NCI-H2107 treated with DMSO at 0.1 percent for 48 hours (cell line): ENCODE results near the gene PRRC2B.

Experiments
- DNase-seq: peaks from one replicate; lab custom pipeline; 2025; ENCODE audit not compliant: unreplicated experiment; lab: John Stamatoyannopoulos, UW

Gene PRRC2B

GRCh38 chr9:131483319-131484050, 89.6 kb downstream of the PRRC2B start:
- no peak for DNase-seq

GRCh38 chr9:131484051-131484445, 90.2 kb downstream of the PRRC2B start:
- DNase-seq, result no peak

GRCh38 chr9:131484560-131485185, 90.8 kb downstream of the PRRC2B start:
- DNase-seq, result no peak

GRCh38 chr9:131485206-131485605, 91.3 kb downstream of the PRRC2B start:
- no peak for DNase-seq

GRCh38 chr9:131485728-131486422, 92.0 kb downstream of the PRRC2B start:
- DNase-seq, result no peak

- no peak for DNase-seq
These were observed 93.1 kb downstream of the PRRC2B start for GRCh38 chr9:131487001-131487400.

GRCh38 chr9:131487621-131488031, 93.7 kb downstream of the PRRC2B start:
- DNase-seq, result no peak

GRCh38 chr9:131490514-131490913, 96.6 kb downstream of the PRRC2B start:
- DNase-seq, result no peak

GRCh38 chr9:131491001-131491710, 97.3 kb downstream of the PRRC2B start:
- no peak for DNase-seq

GRCh38 chr9:131492070-131492469, 98.2 kb downstream of the PRRC2B start:
- DNase-seq, result no peak

- DNase-seq, result no peak
These were observed 100.5 kb downstream of the PRRC2B start for GRCh38 chr9:131494296-131494870.

GRCh38 chr9:131495785-131496184, 101.9 kb downstream of the PRRC2B start:
- DNase-seq, result no peak

- DNase-seq, result no peak
These were observed 103.0 kb downstream of the PRRC2B start for GRCh38 chr9:131496844-131497405.

- DNase-seq, result no peak
These were observed 105.4 kb downstream of the PRRC2B start for GRCh38 chr9:131499254-131499767.

- DNase-seq, result no peak
These were observed 106.5 kb downstream of the PRRC2B start for GRCh38 chr9:131500377-131500776.

GRCh38 chr9:131500939-131501541, 107.2 kb downstream of the PRRC2B start:
- DNase-seq, result no peak

GRCh38 chr9:131502781-131503625, 109.1 kb downstream of the PRRC2B start, which contains the start of gene POMT1:
TSS of gene POMT1 (plus strand) at chr9:131502918. CDS start at chr9:131504219, 1,301 bp downstream.
- DNase-seq, result peak; percentile 81

- DNase-seq, result no peak
These were observed 110.0 kb downstream of the PRRC2B start for GRCh38 chr9:131503626-131504465.
